GM11168 (cell line): ENCODE measurements around the gene RPS10.
"Not testable (repeated sequence)": the region's sequence is repeated elsewhere in the genome, so short reads cannot be mapped to it uniquely, and the experiment has no call there.

ENCODE experiments used
- in situ Hi-C: fragments of 300-500 bp; cut with MboI; formaldehyde crosslinking; loops from one replicate; pipeline ENCODE4 v1.12.0; 2022; ENCODE audit warnings: low sequenced_read_pairs; ENCODE audit not compliant: unreplicated experiment

Gene RPS10

GRCh38 chr6:34396518-34396917, 29.4 kb downstream of the RPS10 start:
- in situ Hi-C loops: no loop called here

- in situ Hi-C loops: no loop called here
Measured at GRCh38 chr6:34393966-34394305, 31.9 kb downstream of the RPS10 start.

- in situ Hi-C loops: no loop called here
Measured at GRCh38 chr6:34393191-34393965, 32.5 kb downstream of the RPS10 start.

GRCh38 chr6:34392497-34393190, 33.2 kb downstream of the RPS10 start, which contains the start of gene NUDT3:
Gene NUDT3, minus strand, starts transcription at chr6:34392669. Its CDS starts 307 bp downstream, at chr6:34392362.
- in situ Hi-C loops: no loop called here

GRCh38 chr6:34391786-34392496, 33.9 kb downstream of the RPS10 start:
- in situ Hi-C loops: no loop called here

- in situ Hi-C loops: no loop called here
Measured at GRCh38 chr6:34391473-34391785, 34.4 kb downstream of the RPS10 start.

GRCh38 chr6:34390531-34391472, 35.1 kb downstream of the RPS10 start:
- in situ Hi-C loops: no loop called here

- in situ Hi-C loops: no loop called here
Measured at GRCh38 chr6:34389034-34389433, 36.8 kb downstream of the RPS10 start.

- in situ Hi-C loops: no loop called here
Measured at GRCh38 chr6:34388421-34388820, 37.4 kb downstream of the RPS10 start.

- in situ Hi-C loops: no loop called here
Measured at GRCh38 chr6:34386316-34387137, 39.3 kb downstream of the RPS10 start.

GRCh38 chr6:34385793-34386195, 40.1 kb downstream of the RPS10 start:
- in situ Hi-C loops: no loop called here

GRCh38 chr6:34384321-34385153, 41.3 kb downstream of the RPS10 start:
- in situ Hi-C loops: no loop called here

GRCh38 chr6:34383656-34384320, 42.1 kb downstream of the RPS10 start:
- in situ Hi-C loops: no loop called here

GRCh38 chr6:34383161-34383631, 42.7 kb downstream of the RPS10 start:
- in situ Hi-C loops: no loop called here

GRCh38 chr6:34381081-34381480, 44.8 kb downstream of the RPS10 start:
- in situ Hi-C loops: no loop called here

- in situ Hi-C loops: no loop called here
Measured at GRCh38 chr6:34378470-34378869, 47.4 kb downstream of the RPS10 start.

GRCh38 chr6:34377984-34378383, 47.9 kb downstream of the RPS10 start:
- in situ Hi-C loops: no loop called here

- in situ Hi-C loops: not testable (repeated sequence)
Measured at GRCh38 chr6:34377571-34377970, 48.3 kb downstream of the RPS10 start.
